Ramos (cell line): ENCODE measurements around the gene SLC35F5.
"Not testable (repeated sequence)": the region's sequence is repeated elsewhere in the genome, so short reads cannot be mapped to it uniquely, and the experiment has no call there.

Source experiments
- in situ Hi-C: fragments of 300-500 bp; cut with MboI; formaldehyde crosslinking; loops from one replicate; pipeline ENCODE4 v1.14.3; 2022; ENCODE audit warnings: low sequenced_read_pairs; ENCODE audit not compliant: unreplicated experiment

The SLC35F5 gene

DNA sequence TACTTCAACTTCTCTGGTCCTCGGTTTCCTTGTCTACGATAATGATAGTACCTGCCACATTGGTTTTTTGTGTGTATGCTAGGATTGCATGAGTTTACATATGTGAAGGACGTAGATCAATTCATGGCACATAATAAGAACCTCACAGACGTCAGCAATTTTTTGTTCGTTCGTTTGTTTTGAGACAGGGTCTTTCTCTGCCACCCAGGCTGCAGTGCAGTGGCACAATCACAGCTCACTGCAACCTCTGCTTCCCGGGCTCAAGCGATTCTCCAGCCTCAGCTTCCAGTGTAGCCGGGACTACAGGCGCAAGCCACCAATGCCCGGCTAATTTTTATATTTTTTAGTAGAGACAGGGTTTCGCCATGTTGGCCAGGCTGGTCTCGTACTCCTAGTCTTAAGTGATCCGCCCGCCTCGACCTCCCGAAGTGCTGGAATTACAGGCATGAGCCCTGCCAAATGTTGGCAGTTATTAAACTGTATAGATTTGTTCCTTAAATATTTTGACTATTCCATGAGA is 756 bp upstream of the SLC35F5 start:
- in situ Hi-C loops = no loop called here

DNA sequence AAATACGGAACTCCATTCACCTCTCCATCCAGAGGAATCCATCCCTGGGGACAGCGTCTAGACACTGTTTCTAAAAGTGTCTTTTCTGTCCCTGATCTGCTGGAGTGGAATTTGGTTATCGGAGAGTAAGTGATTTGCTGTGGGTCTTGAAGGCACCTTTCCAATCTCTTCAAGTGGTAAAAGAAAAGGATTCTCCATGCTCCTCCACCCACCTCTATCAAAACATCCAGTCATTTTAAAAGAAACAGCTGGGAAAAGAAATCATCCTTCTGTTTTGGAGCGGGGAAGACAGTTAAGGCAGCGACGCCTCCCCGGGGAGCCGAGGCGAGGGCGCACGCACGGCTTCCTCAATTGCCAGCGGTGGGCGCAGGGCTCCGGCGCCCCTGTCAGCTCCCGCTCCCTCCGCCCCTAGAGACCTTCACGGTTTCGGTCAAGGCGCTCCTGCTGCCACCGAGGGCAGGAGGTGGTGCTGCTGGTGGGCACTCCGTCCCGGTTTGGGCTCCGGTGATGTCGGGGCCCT is 547 bp downstream of the SLC35F5 start:
- in situ Hi-C loops = no loop called here

DNA sequence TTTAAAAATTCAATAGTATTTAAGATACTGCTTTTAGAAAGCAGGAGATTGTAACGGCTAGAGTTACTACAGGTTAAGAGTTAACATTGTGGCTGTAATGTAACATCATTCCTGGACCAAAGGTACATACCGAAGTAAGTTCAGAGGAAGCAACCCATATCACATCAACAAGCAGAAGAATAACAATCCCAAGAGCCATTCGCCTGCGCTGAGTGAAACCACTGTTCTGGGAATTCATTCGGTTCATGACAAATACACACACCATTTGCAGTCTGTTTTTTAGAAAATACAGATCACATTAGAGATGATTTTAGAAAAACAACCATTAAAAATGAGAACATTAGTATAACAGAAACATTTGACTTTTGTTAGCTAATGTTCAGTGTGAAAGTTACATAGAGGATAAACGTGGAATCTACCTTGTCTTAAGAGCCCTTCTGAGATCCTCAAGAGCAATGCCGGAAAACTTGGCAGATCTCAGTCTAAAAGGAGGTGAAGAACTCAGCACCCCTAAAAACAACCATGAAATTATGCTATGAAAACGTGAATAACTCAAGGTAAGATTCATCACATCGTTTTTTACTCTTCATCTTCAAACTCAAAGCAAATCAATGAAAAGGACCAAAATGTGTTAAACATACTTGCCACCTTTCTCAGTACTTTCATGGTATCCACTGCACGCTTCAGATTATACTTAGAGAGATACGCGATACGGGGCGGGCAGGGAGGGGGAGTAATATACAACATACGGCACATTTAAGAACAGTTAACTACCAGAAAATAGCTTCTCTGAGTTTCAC is 1.2 kb downstream of the SLC35F5 start:
- in situ Hi-C loops = no loop called here

DNA sequence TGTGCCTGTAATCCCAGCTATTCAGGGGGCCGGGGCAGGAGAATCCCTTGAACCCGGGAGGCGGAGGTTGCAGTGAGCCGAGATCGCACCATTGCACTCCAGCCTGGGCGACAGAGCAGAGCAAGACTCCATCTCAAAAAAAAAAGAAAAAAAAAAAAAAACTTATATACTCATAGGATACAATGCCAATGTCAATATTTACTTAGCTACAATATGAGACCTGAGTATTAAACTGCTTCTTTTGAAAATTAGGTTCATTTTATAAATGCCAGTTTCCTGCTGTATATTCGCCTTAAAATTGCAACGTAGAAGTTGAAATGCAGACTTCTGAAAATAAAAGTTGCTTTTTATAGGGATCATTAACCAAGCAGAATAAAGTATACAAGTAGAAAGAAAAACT is 2.3 kb downstream of the SLC35F5 start:
- in situ Hi-C loops = no loop called here

DNA sequence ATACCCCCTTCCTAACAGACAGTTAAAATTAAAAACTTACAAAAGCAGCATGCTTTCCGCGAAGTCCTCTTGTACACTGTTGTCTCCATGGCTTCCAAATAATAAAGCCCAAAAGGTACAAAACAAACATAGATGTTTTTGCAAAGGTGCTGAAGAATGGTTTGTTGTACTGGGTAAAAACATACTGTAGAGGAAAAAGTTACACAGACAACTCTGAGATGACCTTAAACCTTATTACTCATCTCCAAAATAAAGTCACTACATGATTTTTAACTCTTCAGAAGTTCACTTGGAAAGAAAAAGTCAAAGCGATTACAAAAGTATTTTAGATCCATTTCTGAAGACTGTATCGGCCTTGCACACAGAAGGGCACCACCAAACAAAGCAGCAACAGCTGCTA is 6.1 kb downstream of the SLC35F5 start:
- in situ Hi-C loops = no loop called here

DNA sequence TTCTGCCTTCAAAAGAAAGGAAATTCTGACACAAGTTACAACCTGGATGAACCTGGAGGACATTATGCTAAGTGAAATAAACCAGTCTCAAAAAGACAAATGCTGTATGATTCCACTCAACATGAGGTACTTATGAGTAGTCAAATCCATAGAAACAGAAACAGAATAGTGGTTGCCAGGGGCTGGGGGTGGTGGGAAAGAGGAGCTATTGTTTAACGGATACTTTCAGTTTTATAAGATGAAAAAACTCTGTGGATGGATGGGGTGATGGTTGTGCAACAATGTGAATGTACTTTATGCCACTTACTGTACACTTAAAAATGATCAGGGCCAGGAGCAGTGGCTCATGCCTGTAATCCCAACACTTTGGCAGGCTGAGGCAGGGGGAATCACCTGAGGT is 15.4 kb downstream of the SLC35F5 start:
- in situ Hi-C loops = no loop called here

DNA sequence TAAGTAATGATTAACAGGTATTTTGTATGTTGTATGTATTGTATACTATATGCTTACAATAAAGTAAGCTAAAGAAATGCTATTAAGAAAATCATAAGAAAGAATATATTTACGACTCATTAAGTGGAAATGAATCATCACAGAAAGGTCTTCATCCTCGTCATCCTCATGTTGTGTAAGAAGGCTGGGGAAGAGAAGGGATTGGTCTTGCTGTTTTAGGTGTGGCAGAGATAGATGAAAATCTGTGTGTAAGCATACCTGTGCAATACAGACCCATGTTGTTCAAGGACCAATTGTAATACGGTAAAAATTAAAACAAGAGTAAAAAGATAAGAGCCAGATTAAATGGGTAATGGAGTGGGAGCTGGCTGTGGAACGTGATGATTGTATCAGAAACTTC is 16.6 kb downstream of the SLC35F5 start:
- in situ Hi-C loops = no loop called here

DNA sequence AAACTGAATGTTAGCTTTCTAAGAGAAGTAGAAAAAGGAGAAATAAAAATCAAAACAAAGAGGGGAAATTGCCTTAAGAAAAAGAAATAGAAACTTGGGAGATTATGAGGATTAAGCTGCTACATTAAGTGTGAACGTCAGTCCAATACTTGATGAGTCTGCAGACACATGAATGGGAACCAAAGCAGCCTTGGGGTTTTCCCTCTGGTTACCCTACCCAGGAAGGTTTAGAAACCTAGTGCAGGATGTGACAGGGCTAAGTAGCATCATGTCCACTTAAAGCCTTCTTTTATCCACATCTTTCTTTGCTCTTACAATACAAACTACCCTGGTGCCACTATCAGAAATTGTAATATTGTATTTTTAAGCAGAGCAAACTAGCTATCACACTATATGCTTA is 22.3 kb downstream of the SLC35F5 start:
- in situ Hi-C loops = no loop called here

DNA sequence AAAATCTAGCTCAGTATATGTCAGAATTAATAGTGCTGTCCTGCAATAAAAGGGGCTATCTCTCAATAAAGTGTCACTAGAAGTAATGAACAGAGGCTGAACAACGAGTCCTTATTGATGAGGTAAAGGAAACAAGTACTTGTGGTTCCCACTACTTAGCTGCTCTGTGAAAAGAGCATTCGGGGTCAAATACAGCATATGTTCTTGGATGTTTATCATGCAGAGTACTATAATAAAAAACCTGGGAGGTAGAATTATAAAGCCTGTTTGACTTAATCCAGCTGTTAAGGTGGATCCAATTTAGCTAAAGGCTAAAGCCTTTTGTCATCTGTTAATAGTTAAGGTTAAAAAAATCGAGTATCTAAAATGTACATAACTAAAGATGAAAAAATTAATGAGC is 32.4 kb downstream of the SLC35F5 start:
- in situ Hi-C loops = no loop called here

DNA sequence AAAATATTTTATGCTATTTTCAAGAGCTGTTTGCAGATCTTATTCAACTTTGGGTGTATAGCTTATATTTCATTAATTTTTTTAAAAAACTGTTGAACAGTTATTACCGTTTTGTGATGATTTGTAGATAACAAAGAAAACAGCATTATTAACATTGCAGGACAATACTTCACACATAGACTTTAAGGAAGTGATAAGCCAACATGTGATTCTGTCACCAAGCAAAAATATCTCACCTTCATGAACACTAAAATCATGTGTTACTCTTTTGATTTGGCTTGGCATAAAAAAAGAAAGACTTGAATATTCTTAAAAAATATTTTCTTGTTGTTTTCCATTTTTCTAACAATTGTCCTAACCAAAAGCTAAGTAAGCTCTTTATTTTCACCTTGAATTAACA is 33.0 kb downstream of the SLC35F5 start:
- in situ Hi-C loops = no loop called here

DNA sequence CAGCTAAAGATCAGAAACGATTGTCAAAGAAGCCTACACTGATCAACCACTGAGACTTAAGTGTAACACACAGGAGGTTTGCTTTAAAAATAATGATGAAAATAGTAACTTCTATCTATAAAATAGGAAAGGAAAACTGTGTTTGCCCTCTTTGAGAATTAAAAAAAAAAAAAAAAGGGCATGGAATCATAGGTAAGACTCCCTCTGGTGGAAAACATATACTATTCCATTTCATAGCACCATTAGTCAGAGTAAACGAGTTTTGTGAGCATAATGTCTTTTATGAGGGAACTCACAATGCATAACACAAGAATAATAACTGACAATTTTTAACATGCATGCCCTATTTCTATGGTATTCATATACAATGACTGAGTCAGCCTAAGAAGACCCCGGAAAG is 36.3 kb downstream of the SLC35F5 start:
- in situ Hi-C loops = no loop called here

DNA sequence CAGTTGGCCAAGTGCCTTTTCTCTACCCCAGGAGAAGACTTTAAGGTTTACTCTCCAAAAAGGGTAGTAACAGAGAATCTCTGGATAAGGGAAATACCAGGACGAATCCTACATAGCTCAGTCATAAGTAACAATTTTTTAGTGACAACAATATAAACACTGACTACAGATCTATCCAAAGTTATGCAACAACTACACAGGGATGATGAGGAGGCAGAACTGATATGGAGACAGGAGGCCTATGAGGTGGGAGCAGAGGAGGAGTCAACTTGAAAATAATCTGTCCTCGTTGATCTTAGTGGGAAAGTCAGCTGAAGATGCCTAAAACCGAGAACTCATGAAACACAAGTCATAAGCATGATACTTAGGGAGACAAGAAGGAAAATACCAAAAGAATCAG is 40.2 kb downstream of the SLC35F5 start:
- in situ Hi-C loops = no loop called here

DNA sequence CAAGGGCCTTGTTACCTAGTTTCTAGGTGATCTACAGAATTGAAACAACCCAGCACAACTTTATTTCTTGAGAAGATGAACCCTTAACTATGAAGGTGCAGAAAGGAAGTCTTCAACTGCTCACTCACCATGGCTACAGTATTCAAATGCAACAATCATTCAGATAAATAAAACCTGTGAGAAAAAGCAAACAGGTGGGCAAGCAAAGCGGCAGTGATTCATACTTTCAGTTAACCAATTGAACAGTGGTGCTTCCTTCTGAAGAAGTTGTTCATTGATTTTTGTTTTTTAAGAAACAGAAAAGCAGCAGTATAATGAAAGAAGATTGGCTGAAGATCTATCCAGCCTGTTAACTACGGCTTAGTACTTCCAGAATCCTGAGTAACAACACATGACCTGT is 43.5 kb downstream of the SLC35F5 start:
- in situ Hi-C loops = no loop called here

DNA sequence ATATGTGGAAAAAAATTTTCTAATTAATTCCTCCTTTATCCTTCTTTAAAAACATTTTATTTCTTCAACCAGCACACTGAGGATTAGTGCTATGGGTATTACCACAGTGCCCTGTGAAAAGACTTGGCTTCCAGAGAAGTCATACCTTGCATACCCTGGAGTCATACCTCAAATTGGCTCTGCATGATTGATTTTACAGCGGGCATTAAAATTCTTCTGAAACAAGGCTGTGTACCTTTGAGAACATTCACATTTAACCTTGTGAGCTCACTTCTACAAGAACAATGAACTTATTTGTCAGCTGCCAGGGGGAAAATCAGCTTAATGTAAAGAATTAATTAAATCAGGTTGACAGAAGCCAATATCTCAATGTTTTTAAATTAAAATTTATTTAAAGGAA is 44.6 kb downstream of the SLC35F5 start:
- in situ Hi-C loops = no loop called here

DNA sequence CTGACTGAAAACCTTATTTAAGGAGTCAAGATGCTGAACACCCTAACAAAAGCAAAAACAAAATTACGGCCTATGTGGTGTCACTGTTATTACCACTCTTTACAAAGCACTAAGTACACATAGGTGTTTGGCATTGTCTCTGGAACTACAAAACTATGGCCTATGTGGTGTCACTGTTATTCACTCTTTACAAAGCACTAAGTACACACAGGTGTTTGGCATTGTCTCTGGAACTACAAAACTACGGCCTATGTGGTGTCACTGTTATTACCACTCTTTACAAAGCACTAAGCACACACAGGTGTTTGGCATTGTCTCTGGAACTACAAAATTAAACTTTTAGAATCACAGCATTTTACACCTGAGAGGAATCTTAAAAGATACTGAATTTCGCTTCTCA is 47.4 kb downstream of the SLC35F5 start:
- in situ Hi-C loops = no loop called here

DNA sequence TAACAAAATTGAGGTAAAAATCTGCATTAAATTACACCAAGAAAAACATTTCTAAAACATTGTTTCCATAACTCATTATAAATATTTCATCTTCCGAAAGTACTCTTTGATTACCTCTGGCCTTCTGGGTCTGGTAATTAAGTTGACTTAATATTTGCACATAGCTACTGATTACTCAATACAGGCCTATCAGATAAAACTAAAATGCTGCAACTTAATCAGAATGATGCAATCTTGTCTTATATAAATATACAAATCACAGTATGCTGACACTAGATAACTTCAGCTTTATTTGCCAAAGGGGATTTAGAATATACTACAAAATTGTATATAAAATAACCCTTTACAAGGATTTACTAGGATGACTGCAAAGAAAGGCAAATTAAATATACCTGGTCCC is 49.3 kb downstream of the SLC35F5 start:
- in situ Hi-C loops = no loop called here

DNA sequence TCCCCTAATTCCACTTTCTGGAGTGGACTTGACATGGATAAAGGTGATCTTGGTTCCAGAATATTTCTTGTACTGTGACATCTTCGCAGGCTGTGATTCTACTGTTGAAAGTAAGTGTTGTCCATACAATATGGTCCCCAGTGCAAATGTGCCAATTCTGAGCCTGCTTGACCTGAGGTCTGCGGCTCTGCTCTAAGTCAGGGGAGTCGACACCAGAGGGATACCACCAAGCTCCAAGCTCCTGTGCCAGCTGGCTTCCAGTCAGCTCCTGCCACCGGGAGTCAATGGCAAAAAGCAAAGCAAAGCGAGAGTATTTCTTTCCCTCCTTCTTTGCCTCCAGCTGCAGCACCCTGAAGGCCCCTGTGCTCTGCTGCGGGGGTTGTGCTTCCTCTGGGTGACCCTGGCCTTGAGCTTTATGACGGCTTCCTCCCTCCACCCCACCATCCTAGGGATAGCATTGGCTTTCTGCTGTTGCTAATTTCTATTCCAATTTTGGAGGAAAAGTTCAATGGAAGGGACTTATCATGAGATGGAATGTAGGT is 50.4 kb downstream of the SLC35F5 start:
- in situ Hi-C loops = no loop called here

DNA sequence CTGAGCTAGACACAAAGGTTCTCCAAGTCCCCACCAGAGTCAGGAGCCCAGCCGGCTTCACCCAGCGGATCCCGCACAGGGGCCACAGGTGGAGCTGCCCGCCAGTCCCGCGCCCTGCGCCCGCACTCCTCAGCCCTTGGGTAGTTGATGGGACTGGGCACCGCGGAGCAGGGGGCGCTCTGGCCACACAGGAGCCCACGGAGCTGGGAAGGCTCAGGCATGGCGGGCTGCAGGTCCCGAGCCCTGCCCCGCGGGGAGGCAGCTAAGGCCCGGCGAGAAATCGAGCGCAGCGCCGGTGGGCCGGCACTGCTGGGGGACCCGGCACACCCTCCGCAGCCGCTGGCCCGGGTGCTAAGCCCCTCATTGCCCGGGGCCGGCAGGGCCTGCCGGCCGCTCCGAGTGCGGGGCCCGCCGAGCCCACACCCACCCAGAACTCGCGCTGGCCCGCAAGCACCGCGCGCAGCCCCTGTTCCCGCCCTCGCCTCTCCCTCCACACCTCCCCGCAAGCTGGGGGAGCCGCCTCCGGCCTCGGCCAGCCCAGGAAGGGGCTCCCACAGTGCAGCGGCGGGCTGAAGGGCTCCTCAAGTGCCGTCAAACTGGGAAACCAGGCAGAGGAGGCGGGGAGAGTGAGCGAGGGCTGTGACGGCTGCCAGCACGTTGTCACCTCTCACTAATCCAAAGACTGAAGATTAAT is 52.0 kb downstream of the SLC35F5 start:
- in situ Hi-C loops = not testable (repeated sequence)

DNA sequence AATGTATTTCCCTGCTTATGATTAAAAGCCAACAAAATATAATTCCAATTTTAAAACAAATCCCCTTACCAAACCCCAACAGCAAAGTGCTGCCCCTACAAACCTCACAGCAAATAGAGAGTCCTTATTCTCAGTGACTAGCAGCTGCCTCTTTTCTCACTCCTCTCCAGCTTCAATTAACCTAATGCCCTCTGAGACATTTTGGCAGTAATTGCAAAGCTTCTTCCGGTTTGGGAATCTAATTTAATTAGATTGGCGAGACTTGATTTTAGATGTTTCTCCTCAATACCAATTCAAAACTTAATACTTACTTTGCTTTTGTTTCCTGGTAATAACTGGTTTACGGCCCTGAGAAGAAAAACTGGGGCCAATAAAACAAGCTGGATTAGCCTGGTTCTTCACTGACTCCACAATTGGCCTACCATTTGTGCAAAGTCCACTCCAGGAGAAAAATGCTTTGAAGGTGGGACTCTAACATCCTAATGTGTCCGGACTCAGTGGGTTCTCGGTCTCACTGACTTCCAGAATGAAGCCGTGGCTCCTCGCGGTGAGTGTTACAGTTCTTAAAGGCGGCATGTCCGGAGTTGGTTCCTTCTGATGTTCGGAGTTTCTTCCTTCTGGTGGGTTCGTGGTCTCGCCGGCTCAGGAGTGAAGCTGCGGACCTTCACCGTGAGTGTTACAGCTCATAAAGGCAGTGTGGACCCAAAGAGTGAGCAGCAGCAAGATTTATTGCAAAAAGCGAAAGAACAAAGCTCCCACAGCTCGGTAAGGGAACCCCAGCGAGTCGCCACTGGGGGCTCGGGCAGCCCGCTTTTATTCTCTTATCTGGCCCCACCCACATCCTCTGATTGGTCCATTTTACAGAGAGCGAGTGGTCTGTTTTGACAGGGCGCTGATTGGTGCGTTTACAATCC is 52.8 kb downstream of the SLC35F5 start:
- in situ Hi-C loops = no loop called here

DNA sequence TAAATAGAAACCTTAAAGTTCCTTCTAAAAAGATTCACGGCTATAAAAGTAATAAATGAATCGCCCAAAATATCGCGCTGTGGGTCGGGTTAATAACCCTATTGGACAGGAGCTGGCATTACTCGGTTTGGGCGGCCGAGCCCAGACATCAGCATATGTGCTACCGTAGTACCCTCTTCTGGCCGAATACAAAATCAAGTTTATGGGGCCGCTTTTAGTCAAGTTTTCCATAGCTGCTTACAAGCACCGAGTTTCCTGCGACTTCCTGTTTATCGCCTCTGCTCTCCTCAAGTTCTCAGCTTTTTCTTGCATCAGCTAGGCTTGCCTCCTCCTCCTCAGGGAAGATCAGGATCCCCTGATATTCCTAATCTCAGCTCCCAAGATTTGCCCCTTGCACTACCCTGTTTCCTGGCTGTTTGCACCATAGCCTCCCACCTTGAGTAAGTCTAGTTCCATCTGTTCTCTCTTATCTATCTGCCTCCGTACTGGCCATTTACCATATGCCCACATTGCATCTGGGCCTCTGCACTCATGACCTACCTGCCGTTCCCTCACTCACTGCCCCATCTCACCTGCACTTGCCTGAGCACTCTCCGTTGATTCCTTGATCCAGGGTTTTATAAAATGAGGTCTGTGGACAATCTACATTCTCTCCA is 56.1 kb downstream of the SLC35F5 start:
- in situ Hi-C loops = no loop called here
